Measurements from ENCODE around the gene CTNNA3. TPM values are rescaled to one million over a fixed set of nuclear protein-coding genes. Genes with fewer than 3 reads are reported as not detected.

Gene CTNNA3
- total RNA-seq, 1 donor from 2014 or later: 0.92 TPM

GRCh38 chr10:66828957-66829356 is 867.0 kb downstream of the CTNNA3 start:
- Mint-ChIP-seq H3K27ac (ENCODE audit: unreplicated experiment) (no peak overlapping the region), H3K27me3 (ENCODE audit: low read depth) (no peaks in the 10 kb centered on the region)
- DNase-seq (ENCODE audit: low spot score): no peak

GRCh38 chr10:66827353-66827752 is 868.6 kb downstream of the CTNNA3 start:
- H3K27me3 Mint-ChIP-seq (ENCODE audit: low read depth): no peaks in the 10 kb centered on the region
- TF ChIP-seq CTCF (IDR thresholded peaks at IDR 0.05): no peak
- H3K9me3 Mint-ChIP-seq (ENCODE audit: low read depth): no peaks in the 10 kb centered on the region
- no peak overlapping the region for H3K4me3 Mint-ChIP-seq (ENCODE audit: unreplicated experiment)
- no peaks in the 10 kb centered on the region for H3K36me3 Mint-ChIP-seq (ENCODE audit: low read depth)
- DNase-seq (ENCODE audit: low spot score): no peak
- H3K4me1 Mint-ChIP-seq (ENCODE audit: low read depth): peaks cover 17% of the 10 kb centered on the region
- peak overlapping the region; percentile 79 for H3K27ac Mint-ChIP-seq (ENCODE audit: unreplicated experiment)

More at GRCh38 chr10:66828957-66829356, 867.0 kb downstream of the CTNNA3 start:
- Mint-ChIP-seq H3K36me3 (ENCODE audit: low read depth) (no peaks in the 10 kb centered on the region), H3K4me3 (ENCODE audit: unreplicated experiment) (no peak overlapping the region), H3K9me3 (ENCODE audit: low read depth) (no peaks in the 10 kb centered on the region), H3K4me1 (ENCODE audit: low read depth) (peaks cover 11% of the 10 kb centered on the region)
- TF ChIP-seq CTCF (IDR thresholded peaks at IDR 0.05): no peak

GRCh38 chr10:66823301-66823700 is 872.7 kb downstream of the CTNNA3 start:
- TF ChIP-seq CTCF (IDR thresholded peaks at IDR 0.05): no peak
- no peak for DNase-seq (ENCODE audit: low spot score)

GRCh38 chr10:66822801-66823200 is 873.2 kb downstream of the CTNNA3 start:
- no peak for DNase-seq (ENCODE audit: low spot score)
- no peaks in the 10 kb centered on the region for H3K27me3 Mint-ChIP-seq (ENCODE audit: low read depth)
- no peaks in the 10 kb centered on the region for H3K36me3 Mint-ChIP-seq (ENCODE audit: low read depth)
- H3K4me1 Mint-ChIP-seq (ENCODE audit: low read depth): peaks cover 17% of the 10 kb centered on the region
- H3K27ac Mint-ChIP-seq (ENCODE audit: unreplicated experiment): no peak overlapping the region
- no peaks in the 10 kb centered on the region for H3K9me3 Mint-ChIP-seq (ENCODE audit: low read depth)
- H3K4me3 Mint-ChIP-seq (ENCODE audit: unreplicated experiment): no peak overlapping the region
- no peak for TF ChIP-seq CTCF (IDR thresholded peaks at IDR 0.05)

More at GRCh38 chr10:66823301-66823700, 872.7 kb downstream of the CTNNA3 start:
- H3K36me3 Mint-ChIP-seq (ENCODE audit: low read depth): no peaks in the 10 kb centered on the region
- no peak overlapping the region for H3K27ac Mint-ChIP-seq (ENCODE audit: unreplicated experiment)
- H3K4me1 Mint-ChIP-seq (ENCODE audit: low read depth): peaks cover 17% of the 10 kb centered on the region
- no peak overlapping the region for H3K4me3 Mint-ChIP-seq (ENCODE audit: unreplicated experiment)
- no peaks in the 10 kb centered on the region for H3K27me3 Mint-ChIP-seq (ENCODE audit: low read depth)
- H3K9me3 Mint-ChIP-seq (ENCODE audit: low read depth): no peaks in the 10 kb centered on the region

- Mint-ChIP-seq H3K27ac (ENCODE audit: unreplicated experiment) (no peak overlapping the region), H3K4me3 (ENCODE audit: unreplicated experiment) (no peak overlapping the region), H3K9me3 (ENCODE audit: low read depth) (no peaks in the 10 kb centered on the region), H3K4me1 (ENCODE audit: low read depth) (peaks cover 7% of the 10 kb centered on the region), H3K27me3 (ENCODE audit: low read depth) (no peaks in the 10 kb centered on the region), H3K36me3 (ENCODE audit: low read depth) (no peaks in the 10 kb centered on the region)
- TF ChIP-seq CTCF (IDR thresholded peaks at IDR 0.05): no peak
- DNase-seq (ENCODE audit: low spot score): no peak
These were observed 876.3 kb downstream of the CTNNA3 start for GRCh38 chr10:66819691-66820090.
